HG02852 (cell line): Measurements from ENCODE around the gene PXDN.

Experiments used
- ATAC-seq: cut with Tn5 transposase; IDR thresholded peaks from one replicate; pipeline ENCODE4 v1.9.1; 2021; ENCODE audit warnings: mild to moderate bottlenecking, moderate library complexity; ENCODE audit not compliant: unreplicated experiment

The PXDN gene

GRCh38 chr2:1602278-1603010 is 141.9 kb downstream of the PXDN start:
- no peak for ATAC-seq

DNA sequence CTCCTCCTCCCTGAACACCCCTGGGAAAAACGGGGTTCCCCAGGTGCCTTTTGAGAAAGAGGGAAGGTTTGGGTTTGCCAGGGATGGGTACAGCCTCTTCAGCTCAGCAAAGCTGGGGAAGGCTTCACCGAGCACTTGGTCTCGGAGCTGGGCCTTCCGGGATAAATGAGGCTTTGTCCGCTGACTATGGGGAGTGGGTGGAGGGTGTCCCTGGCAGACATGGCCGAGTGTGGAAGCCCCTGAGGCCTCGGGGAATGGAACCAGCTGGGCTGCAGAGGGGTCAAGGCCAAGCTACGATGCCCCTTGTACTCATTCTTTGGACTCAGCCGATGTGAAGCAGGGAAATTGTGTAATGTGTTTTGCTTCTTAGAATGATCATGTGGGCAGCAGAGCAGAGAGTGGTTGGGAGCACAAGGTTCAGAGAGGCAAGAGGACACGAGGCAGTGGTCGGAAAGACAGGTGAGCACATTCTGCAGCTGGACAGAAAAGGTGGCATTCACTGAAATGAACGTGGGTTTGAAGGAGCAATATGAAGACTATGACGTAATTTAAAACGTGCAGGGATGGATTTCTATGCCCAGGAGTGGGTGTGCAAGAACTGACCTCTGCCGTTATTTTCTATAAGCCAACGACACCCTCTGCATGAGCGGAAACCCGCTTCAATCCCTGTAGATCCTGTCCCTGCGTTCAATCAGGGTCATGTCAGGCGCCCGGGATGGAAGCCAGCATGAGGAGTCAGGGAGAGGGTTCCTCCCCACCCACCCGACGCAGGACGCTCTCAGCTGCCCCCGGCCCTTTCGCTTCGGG is 142.6 kb downstream of the PXDN start:
- ATAC-seq: no peak

GRCh38 chr2:1601067-1601412 is 143.3 kb downstream of the PXDN start:
- no peak for ATAC-seq

- ATAC-seq: no peak
Measured at GRCh38 chr2:1600191-1601066, 143.9 kb downstream of the PXDN start.

- no peak for ATAC-seq
Measured at GRCh38 chr2:1599301-1600085, 144.8 kb downstream of the PXDN start.

GRCh38 chr2:1598800-1599199 is 145.5 kb downstream of the PXDN start:
- no peak for ATAC-seq

DNA sequence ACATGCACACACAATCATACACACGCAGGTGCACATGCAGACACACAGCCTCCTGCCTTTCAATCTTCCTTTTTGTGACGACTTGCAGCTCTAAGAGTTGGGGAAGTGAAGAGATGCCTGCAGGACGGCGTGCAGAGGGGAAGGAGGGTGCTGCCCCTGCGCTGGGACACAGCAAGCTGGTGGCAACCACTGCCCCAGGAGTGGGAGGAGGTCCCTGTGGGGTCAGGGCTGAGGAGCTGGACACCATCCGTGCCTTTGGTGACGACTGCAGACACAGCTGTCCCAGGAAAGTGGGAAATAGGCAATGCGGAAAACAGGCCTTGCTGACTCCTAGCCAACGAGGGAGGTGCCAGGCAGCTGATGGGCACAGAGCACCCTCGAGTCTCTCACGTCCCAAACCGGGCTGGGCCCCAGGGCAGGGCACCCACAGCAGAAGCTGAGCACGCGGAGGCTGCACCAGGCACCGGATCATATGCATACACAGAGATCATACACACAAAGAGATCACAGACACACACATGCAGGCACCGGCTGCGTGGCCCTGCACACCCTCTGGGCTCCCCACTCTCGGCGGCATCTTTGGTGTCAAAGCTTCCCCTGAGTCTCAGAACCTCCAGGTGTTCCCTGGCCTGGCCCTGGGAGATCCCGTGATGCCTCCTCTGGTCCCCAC is 146.1 kb downstream of the PXDN start:
- no peak for ATAC-seq

DNA sequence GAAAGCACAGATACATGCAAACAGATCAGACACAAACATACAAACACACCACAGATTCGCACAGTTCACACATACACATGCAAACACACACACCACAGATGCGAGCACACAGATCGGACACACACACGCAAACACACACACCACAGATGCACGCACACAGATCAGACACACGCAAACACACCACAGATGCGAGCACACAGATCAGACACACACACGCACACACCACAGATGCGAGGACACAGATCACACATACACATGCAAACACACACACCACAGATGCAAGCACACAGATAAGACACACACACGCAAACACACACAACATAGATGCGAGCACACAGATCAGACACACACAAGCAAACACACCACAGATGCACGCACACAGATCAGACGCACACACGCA is 149.0 kb downstream of the PXDN start:
- no peak for ATAC-seq

GRCh38 chr2:1594373-1595171 is 149.7 kb downstream of the PXDN start:
- no peak for ATAC-seq

DNA sequence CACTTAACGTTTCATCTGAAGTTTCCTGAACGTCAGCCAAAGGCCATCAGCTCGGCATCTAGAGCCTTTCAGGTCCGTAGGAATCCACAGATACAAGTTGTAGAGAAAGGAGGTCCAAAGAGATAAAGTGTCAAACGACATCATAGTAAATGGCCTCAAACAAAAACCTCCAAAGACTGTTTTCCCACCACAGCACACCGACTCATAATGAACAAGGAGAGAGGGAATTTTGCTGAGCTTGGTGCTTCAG is 150.3 kb downstream of the PXDN start:
- no peak for ATAC-seq

- ATAC-seq: no peak
Measured at GRCh38 chr2:1593371-1594122, 150.8 kb downstream of the PXDN start.

DNA sequence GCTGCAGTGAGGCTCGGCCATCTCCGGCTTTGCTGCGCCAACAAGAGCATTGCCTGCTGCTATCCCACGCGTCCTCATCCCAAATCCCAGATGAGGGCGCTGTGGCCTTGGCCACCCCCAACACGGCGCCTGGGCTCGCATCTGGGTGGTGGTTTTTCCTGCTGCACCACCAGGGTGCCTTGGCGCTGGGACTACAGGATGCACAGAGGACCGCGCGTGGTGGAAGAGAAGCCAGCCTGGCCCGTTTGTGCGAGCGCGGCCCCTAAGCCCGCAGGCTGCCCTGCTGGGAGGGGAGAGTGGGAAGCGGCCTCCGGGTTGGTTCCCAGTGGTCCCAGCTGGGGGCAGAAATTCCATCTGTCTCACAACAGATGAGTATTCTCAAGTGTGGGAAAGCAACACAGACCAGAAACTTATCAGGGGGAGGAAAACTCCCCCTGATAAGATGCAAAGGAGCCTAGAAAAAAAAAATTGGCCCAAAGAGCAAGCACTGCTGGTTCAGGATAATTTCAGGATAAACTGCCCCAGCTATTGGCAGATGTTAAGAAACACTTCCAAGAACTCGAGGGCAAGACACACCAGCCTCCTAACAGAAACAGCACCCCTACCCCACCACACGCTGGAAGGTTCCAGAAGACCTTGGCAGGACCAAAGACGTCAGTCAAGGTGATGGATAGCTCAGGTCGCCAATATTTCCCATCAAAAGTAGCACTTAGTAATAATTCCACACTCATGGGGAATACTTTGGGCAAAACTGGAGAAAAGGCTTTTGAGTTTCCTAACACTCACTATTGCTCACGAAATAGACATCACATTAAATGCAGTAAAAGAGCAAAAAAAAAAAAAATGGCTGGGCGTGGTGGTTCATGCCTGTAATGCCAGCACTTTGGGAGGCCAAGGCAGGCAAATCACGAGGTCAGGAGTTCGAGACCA is 152.1 kb downstream of the PXDN start:
- ATAC-seq: no peak

DNA sequence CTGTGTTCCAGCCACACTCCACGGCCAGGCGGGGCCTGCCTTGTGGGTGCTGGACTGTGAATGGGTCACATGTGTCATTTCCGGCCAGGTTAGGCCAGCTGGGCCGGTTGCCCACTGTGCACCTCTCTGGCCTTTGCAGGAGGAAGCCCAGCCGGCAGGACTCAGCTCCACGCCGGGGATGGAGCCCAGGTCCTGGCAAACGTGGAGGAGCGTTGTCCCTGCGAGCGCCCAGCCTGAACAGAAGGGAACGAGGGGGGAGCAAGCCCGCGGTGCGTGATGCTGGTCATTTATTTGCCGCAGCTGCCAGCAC is 152.9 kb downstream of the PXDN start:
- ATAC-seq: no peak

GRCh38 chr2:1590596-1591460 is 153.5 kb downstream of the PXDN start:
- no peak for ATAC-seq

GRCh38 chr2:1588978-1589621 is 155.2 kb downstream of the PXDN start:
- ATAC-seq: no peak
